BE2C (cell line): Measurements from ENCODE around the gene APEX1.

ENCODE experiments used
- DNase-seq: peaks from one replicate; pipeline ENCODE4 v3.0.0-alpha.2; 2020
- H3K27me3 ChIP-seq: fragments of 250-450 bp; sonication (Bioruptor Pico); 2 replicates; pipeline ENCODE4 v1.5.1; 2020; ENCODE audit warnings: mild to moderate bottlenecking
- H3K36me3 ChIP-seq: fragments of 250-450 bp; sonication (Bioruptor Pico); 2 replicates; pipeline ENCODE4 v1.5.1; 2020; ENCODE audit warnings: mild to moderate bottlenecking
- H3K4me1 ChIP-seq: fragments of 250-450 bp; sonication (Bioruptor Pico); 2 replicates; pipeline ENCODE4 v1.5.1; 2020
- H3K4me3 ChIP-seq: 2 replicates; pipeline ENCODE4 v1.5.1; 2011; ENCODE audit warnings: low read depth, low read length
- H3K9me3 ChIP-seq: fragments of 250-450 bp; sonication (Bioruptor Pico); 2 replicates; pipeline ENCODE4 v1.5.1; 2020
- CTCF ChIP-seq: IDR thresholded peaks from 2 replicates; pipeline ENCODE4 v1.5.1; 2012; ENCODE audit warnings: mild to moderate bottlenecking, low read depth, low read length

The APEX1 gene

GRCh38 chr14:20434701-20435581 lies 20.1 kb upstream of the APEX1 start:
- Histone ChIP-seq H3K4me1 (no peaks in the 10 kb centered on the region), H3K27me3 (peaks cover 11% of the 10 kb centered on the region; the same call in 1 of the 2 replicates), H3K9me3 (no peaks in the 10 kb centered on the region), H3K36me3 (no peaks in the 10 kb centered on the region), H3K4me3 (no peak overlapping the region)
- DNase-seq, result no peak
- no peak for TF ChIP-seq CTCF

- DNase-seq, result no peak
- no peaks in the 10 kb centered on the region for H3K4me1 ChIP-seq
- no peak within 1 kb of the TSS for H3K4me3 ChIP-seq
- H3K36me3 ChIP-seq, result no peaks in the 10 kb centered on the region
- no peak for TF ChIP-seq CTCF
- peaks cover 11% of the 10 kb centered on the region; the same call in 1 of the 2 replicates for H3K27me3 ChIP-seq
- H3K9me3 ChIP-seq, result no peaks in the 10 kb centered on the region
Measured at GRCh38 chr14:20435582-20436362, 19.3 kb upstream of the APEX1 start, which contains the start of gene KLHL33. TSS of gene KLHL33 (minus strand) at chr14:20436166. CDS start at chr14:20435811, 355 bp downstream.

- Histone ChIP-seq H3K4me3 (no peak overlapping the region), H3K4me1 (no peaks in the 10 kb centered on the region)
- TF ChIP-seq CTCF, result no peak
Measured at GRCh38 chr14:20436363-20436755, 18.7 kb upstream of the APEX1 start.

GRCh38 chr14:20438664-20439063 lies 16.4 kb upstream of the APEX1 start:
- Histone ChIP-seq H3K9me3 (no peaks in the 10 kb centered on the region), H3K4me1 (no peaks in the 10 kb centered on the region), H3K27me3 (peaks cover 11% of the 10 kb centered on the region; the same call in 1 of the 2 replicates), H3K36me3 (no peaks in the 10 kb centered on the region), H3K4me3 (no peak overlapping the region)
- DNase-seq, result no peak
- TF ChIP-seq CTCF, result no peak

More at GRCh38 chr14:20436363-20436755, 18.7 kb upstream of the APEX1 start:
- no peak for DNase-seq
- H3K27me3 ChIP-seq, result peaks cover 11% of the 10 kb centered on the region; the same call in 1 of the 2 replicates
- H3K36me3 ChIP-seq, result no peaks in the 10 kb centered on the region
- no peaks in the 10 kb centered on the region for H3K9me3 ChIP-seq

- no peaks in the 10 kb centered on the region for H3K36me3 ChIP-seq
- no peaks in the 10 kb centered on the region for H3K4me1 ChIP-seq
- DNase-seq, result no peak
Measured at GRCh38 chr14:20440465-20440864, 14.6 kb upstream of the APEX1 start.

More at GRCh38 chr14:20440465-20440864, 14.6 kb upstream of the APEX1 start:
- Histone ChIP-seq H3K4me3 (no peak overlapping the region), H3K9me3 (no peaks in the 10 kb centered on the region), H3K27me3 (peaks cover 11% of the 10 kb centered on the region; the same call in 1 of the 2 replicates)
- TF ChIP-seq CTCF, result no peak
